ENCODE measurements around the gene ENO4. TPM values are rescaled to one million over a fixed set of nuclear protein-coding genes. Genes with fewer than 3 reads are reported as not detected.

The ENO4 gene
- total RNA-seq, 1 experiment from 2014 or later: 0.22 TPM

DNA sequence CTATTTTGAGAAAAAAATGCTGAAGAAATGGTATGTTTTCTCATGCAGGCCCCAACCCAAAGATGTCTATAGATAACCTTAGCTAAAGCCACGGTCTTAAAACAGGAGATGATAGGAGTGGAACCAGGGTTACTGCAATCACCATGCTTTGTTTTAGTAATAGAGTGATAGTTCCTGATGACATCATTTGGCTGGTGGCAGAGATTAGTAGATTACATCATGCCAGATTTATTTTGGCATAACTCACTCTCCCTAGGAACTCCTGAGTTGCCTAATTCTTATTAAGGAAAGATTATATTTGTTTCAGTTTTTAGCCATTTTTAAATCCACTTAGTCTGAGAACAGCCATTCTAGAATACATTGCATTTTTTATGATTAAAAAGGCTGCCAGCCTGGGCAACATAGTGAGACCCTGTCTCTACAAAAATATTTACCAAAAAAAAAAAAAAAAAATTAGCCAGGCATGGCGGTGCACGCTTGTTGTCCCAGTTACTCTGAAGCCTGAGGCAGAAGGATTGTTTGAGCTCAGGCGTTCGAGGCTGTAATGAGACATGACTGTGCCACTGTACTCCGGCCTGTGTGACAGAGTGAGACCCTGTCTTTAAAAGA lies 17.8 kb downstream of the ENO4 start:
- no peak overlapping the region for H3K4me2 ChIP-seq (ENCODE audit: low read length)
- ChIA-PET CTCF (no interaction called here), POLR2A (no interaction called here)

More for the DNA sequence above, 17.8 kb downstream of the ENO4 start:
- Histone ChIP-seq H3K79me2 (ENCODE audit: insufficient read depth, low read length) (no peaks in the 10 kb centered on the region), H2AFZ (ENCODE audit: low read depth, low read length, poor library complexity, severe bottlenecking) (no peak overlapping the region), H3K27ac (ENCODE audit: low read depth, low read length) (no peak overlapping the region), H3K9ac (ENCODE audit: low read length) (no peak overlapping the region), H3K36me3 (ENCODE audit: control insufficient read depth in 1 of 2, insufficient read depth in 2 of 2, low read length in 2 of 2) (no peaks in the 10 kb centered on the region), H4K20me1 (ENCODE audit: insufficient read depth) (no peaks in the 10 kb centered on the region), H3K27me3 (ENCODE audit: insufficient read depth, low read length) (no peaks in the 10 kb centered on the region), H3K9me3 (ENCODE audit: control insufficient read depth in 1 of 2, insufficient read depth in 1 of 2, low read depth in 1 of 2, low read length in 2 of 2) (no peaks in the 10 kb centered on the region), H3K9me2 (ENCODE audit: insufficient read depth) (no peaks in the 10 kb centered on the region), H3K4me3 (replicated peaks in 1 of 2; ENCODE audit: low read depth in 1 of 2, low read length in 2 of 2) (no peak overlapping the region), H3K4me1 (ENCODE audit: control insufficient read depth in 1 of 2, insufficient read depth in 2 of 2, low read length in 2 of 2) (no peaks in the 10 kb centered on the region)
- RAD21 ChIA-PET (ENCODE audit: low non-redundant PET in 1 of 2, low total read pairs in 2 of 2, uncharacterized antibody in 2 of 2, unreplicated experiment in 2 of 2): no interaction called here
- TF ChIP-seq JUND (IDR thresholded peaks at IDR 0.05) (no peak), ELF1 (IDR thresholded peaks at IDR 0.05; ENCODE audit: borderline replicate concordance, low read depth) (no peak), POLR2AphosphoS5 (IDR thresholded peaks at IDR 0.05; ENCODE audit: low read depth, low read length) (no peak), RAD21 (IDR thresholded peaks at IDR 0.05; ENCODE audit: low read depth) (no peak), CBX3 (IDR thresholded peaks at IDR 0.05; ENCODE audit: low read depth) (no peak), SIN3A (IDR thresholded peaks at IDR 0.05; ENCODE audit: low read depth) (no peak)
- TF ChIP-seq, protein P1, sequence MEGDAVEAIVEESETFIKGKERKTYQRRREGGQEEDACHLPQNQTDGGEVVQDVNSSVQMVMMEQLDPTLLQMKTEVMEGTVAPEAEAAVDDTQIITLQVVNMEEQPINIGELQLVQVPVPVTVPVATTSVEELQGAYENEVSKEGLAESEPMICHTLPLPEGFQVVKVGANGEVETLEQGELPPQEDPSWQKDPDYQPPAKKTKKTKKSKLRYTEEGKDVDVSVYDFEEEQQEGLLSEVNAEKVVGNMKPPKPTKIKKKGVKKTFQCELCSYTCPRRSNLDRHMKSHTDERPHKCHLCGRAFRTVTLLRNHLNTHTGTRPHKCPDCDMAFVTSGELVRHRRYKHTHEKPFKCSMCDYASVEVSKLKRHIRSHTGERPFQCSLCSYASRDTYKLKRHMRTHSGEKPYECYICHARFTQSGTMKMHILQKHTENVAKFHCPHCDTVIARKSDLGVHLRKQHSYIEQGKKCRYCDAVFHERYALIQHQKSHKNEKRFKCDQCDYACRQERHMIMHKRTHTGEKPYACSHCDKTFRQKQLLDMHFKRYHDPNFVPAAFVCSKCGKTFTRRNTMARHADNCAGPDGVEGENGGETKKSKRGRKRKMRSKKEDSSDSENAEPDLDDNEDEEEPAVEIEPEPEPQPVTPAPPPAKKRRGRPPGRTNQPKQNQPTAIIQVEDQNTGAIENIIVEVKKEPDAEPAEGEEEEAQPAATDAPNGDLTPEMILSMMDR (IDR thresholded peaks at IDR 0.05 in 2 of 3, conservative IDR thresholded peaks at IDR 0.05 in 1 of 3; ENCODE audit: borderline replicate concordance in 1 of 3, insufficient read depth in 1 of 3, low read depth in 2 of 3, low read length in 2 of 3): no peak
- TF ChIP-seq, protein P2, sequence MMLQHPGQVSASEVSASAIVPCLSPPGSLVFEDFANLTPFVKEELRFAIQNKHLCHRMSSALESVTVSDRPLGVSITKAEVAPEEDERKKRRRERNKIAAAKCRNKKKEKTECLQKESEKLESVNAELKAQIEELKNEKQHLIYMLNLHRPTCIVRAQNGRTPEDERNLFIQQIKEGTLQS (IDR thresholded peaks at IDR 0.05): no peak
- BruUV-seq (replicated peaks): no TSS peak
- ATAC-seq (no peak), DNase-seq (ENCODE audit: low read depth, low spot score) (no peak)
- intact Hi-C loops (cut with micrococcal nuclease): no loop called here

Measured in HCT116 (cell line).